Activated CD4-positive, CD25-positive, alpha-beta regulatory T cell treated with anti-CD3 and anti-CD28 coated beads, Interleukin-2, amount 50 U/mL, for 72 hours (primary cell): ENCODE results near the gene AGAP1.

Experiments
- DNase-seq: peaks from one replicate; pipeline ENCODE4 v3.0.0; 2021

AGAP1 gene

DNA sequence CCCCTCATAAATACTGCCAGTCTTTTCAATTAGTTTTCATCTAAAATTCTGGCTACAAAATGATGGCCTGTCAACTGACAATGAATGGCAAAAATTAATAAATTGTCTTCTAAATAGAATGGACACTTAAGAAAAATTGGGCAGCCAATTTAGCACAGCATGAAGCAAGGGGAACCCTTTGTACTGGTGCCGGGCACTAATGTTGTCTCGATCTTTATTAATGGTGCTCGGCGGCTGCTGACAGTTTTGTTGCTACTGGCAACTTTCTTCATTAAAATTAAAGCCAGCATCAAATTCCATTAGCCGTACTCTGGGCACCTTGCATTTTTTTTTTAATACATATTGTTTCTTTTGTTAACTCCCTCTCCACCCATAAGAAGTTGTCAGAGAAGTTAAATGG, 365.0 kb downstream of the AGAP1 start:
- DNase-seq = no peak

DNA sequence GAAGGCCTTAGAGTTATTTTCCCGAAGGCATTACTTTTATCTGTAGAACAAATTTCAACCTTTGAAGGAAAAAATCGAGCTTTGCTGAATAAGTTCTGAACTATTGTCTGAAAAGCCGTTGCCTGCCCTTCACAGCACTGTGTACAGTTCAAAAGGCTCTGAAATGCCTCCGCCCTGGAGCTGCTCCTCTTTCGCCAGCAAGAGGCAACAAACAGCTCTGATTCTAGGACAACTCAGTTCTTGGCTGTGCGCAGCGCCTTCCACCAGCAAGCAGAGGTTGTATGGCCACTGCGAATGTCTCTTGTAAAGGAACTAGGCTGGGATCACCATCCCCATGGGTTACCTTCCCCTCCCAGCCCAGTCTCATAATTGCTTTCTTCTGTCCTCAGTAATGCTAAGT, 365.8 kb downstream of the AGAP1 start:
- no peak for DNase-seq

DNA sequence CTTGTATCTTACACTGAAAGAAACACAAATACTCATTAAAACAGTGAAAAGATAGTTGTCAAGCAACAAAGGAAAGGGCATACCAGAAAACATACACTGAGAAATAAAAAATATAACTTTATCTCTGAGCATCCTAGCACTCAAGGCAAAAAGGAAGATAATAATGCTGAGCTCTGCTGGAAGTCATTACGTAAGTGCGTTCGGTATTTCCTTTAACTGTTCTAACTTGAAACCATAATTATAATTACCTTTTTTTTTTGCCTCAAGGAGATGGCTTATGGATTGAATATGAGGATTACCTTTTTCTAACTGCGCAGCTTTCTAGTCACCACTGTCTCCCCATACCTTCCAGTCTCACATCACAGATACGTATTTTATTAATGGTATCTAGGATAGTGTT, 366.3 kb downstream of the AGAP1 start:
- no peak for DNase-seq

DNA sequence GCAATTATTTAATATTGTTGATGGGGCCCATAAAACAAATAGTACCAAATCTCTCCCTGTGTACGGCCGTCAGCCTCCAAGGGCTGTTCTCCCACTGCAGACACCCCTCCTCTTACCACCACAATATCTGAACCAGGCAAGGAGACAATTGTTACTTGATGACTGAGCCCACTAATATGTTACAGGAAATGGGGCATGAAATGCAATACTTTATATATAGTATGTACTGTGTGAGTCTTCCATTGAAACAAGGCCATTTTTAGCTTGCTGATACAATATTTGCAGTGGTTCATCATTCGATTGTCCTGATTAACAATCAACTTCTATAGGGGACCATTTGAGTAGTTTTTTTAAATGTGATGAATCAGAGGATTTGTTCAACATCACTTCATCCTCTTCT, 367.0 kb downstream of the AGAP1 start:
- no peak for DNase-seq

DNA sequence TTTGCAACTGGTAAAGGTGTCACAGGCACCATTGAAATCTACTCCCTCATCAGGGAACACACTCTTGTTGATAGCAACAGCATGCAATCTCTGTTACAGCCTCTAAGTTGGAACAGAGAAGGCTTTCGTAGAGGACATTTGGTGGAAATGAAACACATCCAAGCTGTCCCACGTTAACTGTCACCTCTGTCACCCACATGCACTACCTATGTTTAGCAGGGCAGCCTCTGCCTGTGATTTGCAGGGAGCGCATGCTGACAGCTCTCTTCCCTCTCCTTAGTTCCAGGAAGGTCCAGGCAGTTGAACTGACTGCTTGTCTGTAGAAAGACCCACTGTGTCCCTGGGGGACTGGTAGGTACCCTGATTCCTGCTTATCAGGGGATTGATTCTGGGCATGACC, 367.5 kb downstream of the AGAP1 start:
- no peak for DNase-seq

DNA sequence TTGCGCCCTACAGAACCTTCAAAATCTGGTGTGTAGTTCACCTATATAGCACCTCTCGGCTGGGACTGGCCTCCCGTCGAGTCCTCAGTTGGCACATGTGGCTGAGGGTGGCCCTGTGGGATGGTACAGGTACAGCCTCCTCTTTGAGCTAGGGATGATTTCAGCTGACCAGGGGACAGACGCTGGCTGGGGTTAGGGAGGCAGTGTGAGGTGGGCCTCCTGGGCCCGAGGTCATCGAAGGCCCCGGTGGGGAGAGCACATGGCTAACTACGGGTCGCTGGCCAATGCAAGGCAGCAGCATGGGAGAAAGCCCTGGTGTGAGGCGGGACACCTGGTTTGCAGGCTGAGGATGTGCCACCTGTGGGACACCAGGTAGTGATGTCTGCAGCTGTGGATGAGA, 369.6 kb downstream of the AGAP1 start:
- no peak for DNase-seq

DNA sequence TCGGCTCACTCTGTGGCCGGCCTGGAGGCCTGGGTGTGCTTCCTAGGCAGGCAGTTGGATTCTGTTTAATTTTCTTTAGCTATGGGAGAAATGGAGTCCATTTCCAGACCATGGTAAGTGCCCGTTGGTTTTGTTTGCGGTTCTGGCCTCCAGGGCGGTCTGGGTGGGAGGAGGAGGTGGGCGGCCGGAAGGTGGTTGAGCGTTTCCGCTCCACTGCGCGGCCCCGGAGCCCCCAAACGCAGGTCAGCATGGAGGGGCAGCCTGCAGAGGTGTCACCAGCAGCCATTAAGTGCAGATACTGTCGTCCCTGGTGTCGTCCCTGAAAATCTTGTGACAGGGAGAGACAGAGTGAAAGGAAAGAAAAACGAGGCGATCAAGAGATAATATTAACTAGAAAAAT, 370.5 kb downstream of the AGAP1 start:
- no peak for DNase-seq

DNA sequence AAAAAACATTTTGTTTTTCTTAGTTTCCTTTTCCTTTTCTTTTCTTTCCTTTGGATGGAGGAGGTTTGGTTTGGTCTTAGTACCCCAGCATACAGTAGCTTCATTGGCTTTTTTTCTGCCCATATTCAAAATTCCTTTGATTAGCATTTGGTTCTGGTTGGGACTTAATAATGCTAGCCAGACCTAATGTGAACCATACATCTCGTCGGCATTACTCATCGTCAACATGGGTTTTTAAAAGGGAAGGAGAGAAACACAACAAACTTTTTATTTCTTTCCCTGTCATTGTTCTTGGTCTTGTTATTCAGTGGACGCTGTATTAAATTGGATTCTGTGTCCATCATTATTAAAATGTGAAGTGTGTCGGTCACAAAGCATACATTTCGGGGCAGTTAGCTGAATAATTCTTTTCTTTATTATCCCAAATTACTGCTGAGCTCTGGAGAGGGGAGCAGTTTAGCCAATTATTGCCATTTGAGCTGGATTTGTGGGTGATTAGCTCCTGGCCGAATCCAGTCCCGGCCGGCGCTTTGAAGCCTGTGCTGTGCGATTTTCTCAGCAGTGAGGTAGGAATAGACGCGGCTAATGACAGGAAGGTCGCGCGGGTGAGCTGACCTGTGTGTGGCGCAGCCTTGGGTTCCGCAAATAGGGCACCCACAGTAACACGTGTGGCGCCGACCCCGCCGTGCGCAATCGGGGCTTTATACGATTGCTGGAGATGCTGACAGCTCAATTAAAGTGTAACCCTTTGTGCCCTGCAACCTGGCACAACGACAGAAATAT, 371.1 kb downstream of the AGAP1 start:
- no peak for DNase-seq

DNA sequence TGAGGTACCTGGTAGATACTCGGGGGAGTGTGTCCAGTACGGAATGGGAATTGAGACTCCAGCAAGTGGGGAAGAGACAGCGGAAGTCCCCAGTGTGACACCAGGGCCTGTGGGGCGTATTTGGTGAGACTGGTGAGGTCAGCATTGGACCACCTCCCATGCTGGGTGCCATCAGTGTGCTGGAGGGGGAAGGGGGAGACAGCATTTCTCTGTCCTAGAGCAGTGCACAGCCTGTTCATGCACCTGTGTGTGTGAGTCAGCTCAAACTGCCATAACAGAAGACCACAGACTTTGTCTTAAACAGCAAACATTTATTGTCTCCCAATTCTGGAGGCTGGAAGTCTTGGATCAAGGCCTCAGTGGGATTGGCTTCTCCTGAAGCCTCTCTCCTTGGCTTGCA, 372.5 kb downstream of the AGAP1 start:
- DNase-seq = no peak

DNA sequence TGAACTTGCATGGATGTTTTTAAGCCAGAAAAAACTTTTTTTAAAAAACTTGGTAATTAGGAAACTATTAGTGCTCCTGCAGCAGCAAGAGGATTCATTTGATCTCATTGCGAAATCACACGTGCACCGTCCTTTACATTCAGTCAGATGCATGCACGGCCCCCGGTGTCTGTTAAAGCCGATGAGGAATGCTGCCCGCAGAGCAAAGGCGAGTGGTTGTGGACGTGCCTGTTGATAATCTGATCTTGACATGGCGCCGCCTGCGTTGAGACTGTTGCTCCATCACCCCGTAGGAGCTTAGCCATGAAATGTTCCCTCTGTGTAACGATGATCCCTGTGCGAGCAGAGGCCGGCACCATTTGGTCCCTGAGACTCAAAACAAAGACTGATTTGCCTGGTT, 374.4 kb downstream of the AGAP1 start:
- DNase-seq = no peak

DNA sequence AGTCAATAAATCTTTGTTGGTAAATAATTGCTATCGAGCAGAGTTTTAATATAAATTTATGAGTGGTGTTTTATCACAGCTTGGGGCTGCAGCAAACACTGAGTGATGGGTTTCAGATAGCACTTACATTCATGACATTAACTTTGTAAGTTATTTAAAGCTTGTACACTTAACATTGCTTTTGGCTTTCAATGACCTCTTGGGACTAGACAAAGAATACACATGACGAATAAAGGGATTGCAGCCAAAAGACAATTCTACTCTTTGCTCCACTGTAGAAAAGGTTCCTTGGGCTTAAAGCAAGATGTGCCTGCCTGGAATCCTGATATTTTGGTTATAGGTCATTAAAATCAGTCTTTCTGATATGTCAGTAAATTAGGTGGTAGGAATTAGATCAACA, 374.8 kb downstream of the AGAP1 start:
- DNase-seq = no peak

DNA sequence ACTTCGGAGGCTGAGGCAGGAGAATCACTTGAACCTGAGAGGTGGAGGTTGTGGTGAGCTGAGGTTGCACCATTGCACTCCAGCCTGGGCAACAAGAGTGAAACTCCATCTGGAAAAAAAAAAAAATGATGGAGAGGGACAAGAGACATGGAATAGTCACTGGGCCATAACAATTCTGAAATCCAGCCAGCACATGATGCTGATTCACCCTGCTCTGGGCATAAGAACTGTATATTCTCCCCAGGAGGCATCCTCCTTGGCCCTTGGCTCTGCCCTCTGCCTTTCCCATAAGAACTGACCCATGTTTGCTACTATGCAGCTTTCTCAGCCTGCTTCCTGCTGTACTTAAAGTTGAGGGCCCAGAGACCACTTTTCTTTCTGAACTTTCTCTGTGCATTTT, 376.7 kb downstream of the AGAP1 start:
- no peak for DNase-seq

DNA sequence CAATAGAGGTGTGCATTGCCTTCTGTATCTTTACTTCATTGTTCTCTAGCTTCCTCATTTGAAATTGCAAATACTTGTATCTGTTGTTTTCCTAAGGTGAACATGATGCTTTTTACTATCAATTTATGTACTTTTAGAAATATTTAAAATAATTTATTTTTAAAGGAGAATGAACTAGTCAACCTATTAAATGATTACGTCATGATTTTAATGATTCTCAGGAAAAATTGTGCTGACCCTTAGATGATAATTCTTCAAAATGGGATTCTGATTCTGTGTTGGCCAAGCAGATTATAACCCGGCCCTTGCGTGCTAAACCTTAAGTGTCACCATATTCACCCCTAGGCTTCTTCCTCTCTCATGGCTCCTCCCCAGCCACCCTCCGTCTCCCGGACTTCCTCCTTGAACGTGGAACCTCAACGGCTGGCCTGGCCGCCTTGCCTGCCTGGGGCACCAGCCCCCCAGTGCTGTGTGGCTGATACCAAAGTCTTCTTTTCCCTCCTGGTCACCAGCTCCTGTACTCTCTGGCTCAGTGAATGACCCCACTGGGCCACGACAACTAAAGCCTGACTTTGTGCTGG, 382.3 kb downstream of the AGAP1 start:
- no peak for DNase-seq

DNA sequence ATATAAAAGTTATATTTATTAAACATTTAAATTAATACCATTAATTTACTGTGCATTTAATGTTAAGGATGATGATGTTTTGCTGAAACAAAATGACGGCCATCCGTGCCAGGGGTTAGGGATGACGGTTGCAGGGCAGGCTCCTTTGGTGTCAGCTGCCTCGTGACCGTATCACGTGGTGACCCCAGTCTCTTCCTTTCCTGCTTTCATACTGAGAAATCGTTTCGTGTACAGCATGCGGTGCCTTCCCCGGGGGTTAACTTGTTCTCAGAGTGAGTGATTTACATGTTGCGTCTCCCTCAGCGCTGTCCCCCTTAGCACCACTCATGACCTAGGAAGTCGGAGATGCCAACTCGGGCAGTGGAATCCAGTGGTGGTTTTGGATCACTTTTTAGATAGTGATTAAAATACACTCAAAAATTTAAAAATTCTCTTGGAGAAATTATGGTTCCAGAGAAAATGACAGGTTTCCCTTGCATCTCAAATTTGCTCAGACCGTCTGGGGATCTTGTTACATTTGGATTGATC, 383.5 kb downstream of the AGAP1 start:
- no peak for DNase-seq

DNA sequence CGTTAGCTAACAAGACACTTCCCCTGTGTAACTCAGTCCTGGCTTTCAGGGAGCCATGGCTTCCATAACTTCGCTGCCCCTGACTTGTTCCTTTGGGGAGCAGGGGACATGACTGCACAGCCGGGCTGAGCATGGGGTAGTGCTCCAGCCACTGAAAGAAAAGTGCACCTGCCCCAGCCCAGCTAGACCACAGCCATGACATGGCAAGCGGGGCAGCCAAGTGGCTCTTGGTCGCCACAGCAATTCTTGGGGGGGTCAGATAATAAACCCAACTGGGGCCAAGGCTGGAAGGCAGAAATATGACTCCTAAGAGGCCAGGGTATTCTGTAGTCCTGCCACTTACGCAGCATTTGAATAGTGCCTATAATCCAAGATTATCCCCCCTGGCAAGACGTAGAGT, 385.3 kb downstream of the AGAP1 start:
- no peak for DNase-seq

DNA sequence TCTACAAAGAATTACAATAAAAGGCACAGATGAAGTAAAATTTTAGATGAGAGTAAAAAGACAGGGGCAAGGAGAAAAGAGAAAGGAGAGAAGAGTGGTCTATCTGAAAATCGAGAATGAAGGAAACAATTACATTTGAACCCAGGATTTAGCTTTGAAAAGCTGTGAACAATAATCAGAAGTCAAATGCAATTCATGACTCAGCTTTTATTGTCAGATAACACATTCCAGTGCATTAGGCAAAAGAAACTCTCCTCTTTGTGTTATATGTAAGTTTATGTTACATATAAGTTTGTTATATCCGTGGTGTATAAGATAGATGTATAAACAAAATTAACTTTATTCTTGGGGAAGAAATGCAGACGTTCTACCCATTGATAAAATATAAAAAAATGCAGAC, 389.8 kb downstream of the AGAP1 start:
- DNase-seq = no peak

DNA sequence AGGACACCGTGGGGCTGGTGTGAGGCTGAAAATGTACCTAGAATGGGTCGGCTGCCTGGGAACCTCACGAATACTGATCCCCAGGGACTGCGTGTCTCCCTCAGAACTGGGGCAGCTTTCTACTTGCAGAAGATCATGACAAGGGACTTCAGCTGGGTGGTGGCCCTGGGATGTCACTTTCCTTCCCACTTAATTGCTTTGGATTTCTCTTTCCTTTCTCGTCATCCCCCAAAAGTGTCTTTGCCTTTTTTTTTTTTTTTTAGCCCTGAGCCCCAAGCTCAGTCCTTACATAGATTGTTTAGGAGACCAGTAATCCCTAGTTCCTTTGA, 395.4 kb downstream of the AGAP1 start:
- no peak for DNase-seq

DNA sequence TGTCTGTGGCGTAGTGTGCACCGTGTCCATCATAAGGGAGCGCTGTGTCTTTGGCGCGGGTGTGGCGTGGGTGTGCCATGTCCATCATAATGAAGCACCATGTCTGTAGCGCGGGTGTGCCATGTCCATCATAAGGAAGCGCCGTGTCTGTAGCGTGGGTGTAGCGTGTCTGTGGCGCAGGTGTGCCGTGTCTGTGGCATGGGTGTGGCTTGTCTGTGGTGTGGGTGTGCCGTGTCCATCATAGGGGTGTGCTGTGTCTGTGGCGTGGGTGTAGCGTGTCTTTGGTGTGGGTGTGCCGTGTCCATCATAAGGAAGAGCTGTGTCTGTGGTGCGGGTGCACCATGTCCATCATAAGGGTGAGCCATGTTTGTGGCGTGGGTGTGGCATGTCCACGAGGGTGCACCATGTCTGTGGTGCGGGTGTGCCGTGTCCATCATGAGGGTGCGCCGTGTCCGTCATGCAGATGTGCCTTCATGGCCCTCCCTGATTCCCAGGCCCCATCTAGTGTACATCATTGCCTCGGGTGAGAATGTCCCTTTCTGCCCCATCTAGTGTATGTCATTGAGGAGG, 399.4 kb downstream of the AGAP1 start:
- DNase-seq = no peak

DNA sequence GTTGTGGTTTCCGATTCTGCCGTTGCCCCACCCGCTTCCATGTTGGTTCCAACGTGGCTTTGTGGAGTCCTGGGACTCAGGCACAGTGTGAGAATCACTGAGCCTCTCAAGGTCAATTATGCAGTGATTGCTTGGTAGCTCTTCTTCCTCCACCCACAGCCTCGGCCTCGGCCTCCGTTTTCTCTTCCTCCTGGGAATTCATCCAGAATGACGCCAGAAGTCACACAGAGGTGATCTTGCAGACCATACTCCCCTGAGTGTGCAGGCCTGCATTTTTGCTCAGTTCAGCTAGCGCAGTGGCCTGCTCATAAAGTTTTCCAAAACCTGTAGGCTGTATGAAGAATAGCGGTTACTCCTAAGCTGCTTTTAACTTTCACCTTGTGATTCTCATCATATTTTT, 401.0 kb downstream of the AGAP1 start:
- no peak for DNase-seq

DNA sequence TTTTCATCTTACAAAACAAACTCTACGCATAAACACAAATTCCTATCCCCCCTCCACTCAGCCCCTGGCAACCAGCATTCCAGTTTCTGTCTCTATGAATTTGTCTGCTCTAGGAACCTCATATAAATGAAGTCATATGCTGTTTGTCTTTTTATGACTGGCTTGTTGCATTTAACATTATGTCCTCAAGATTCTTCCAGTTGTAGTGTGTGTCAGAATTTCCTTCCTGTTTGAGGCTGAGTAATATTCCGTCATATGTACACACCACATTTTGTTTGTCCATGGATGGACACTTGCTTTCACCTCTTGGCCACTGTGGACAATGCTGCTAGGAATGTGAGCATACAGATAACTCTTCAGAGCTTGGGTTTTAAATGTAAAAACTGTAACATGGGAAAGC, 402.2 kb downstream of the AGAP1 start:
- DNase-seq = no peak

DNA sequence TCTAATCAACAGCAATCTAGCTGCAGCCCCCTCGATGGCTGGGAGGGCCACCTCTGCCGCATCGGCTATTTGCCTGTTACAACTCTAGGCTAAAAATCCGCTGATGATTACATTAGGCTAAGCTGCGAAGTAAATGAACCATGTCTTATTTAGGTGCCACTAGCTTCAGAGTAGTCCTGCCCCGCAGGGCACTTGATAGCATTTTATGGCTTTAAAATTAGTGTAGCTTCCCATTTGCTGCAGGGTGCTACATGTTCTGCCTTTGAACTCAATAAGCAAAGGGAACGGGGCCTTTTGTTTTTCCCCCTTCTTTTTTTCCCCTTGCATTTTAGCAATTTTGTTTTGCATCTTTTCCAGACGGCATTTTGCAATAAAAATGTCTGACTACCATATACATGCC, 404.1 kb downstream of the AGAP1 start:
- DNase-seq = no peak

DNA sequence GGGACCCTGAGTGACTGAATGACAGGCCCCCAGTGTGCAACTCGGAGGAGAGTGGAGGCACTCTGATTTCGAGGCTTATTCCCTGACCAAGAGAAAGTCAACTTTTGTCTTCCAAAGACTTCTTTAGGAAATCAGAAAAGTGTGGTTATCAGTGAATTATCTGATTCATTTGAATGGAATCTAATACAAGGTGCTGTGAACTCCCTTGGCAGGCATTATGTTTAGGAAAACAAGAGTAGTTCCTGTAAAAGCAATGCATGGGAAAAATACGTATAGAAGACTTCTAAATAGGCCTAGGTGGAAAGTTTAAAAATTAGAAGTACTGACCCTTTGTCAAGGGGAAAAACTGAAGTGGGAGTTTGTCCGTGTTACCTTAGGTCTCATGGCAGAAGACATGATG, 404.9 kb downstream of the AGAP1 start:
- no peak for DNase-seq

DNA sequence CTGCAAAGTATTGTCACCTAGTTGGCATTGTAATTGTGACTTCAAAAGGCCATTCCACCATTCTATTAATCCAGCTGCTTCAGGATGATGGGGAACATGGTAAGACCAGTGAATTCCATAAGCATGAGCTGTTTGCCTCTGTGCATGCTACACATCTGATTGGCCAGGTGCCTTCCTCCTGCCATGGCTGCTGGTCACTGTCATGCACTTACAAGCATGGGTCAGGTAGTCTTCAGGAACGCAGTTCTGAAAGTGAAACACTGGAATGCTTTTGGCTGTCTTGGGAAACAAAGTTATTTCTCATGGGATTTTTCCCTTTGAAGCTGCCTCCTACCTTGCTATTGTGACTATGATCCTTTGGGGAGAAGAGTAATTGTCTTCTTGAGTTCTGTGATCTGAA, 406.8 kb downstream of the AGAP1 start:
- DNase-seq = no peak

DNA sequence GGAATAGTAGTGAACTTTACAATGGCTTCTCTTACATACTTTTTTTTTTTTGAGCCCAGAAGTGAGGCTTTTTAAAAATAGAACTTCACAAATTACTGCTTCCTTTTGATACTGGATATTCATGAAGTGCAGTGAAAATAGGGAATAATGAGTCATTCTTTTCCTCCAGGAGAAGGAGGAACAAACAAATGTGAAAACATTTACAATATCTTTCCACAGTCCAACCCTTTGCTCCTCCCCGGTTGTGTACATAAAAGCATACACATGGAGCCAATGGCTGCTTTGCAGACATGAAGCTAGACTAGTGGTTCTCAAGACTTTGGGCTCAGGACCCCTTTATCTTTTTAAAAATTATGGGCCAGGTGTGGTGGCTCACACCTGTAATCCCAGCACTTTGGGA, 407.4 kb downstream of the AGAP1 start:
- no peak for DNase-seq
